CD4-positive, alpha-beta T cell (primary cell): Measurements from ENCODE around the gene COL25A1. TPM values are rescaled to one million over a fixed set of nuclear protein-coding genes. Genes with fewer than 3 reads are reported as not detected.

ENCODE experiments used
- ATAC-seq: fragments of 200-7000 bp; cut with Tn5 transposase; one replicate; pipeline ENCODE4 v1.10.0; 2022; ENCODE audit warnings: mild to moderate bottlenecking; ENCODE audit not compliant: poor library complexity
- CTCF ChIA-PET: fragments of 350-600 bp; sonication (Branson Sonifier 250); formaldehyde crosslinking; loops from one replicate; lab custom pipeline; 2021; ENCODE audit warnings: antibody characterized with exemption, inconsistent platforms; lab: Charles Lee
- POLR2A ChIA-PET: fragments of 350-600 bp; sonication (Branson Sonifier 250); formaldehyde crosslinking; loops from one replicate; lab custom pipeline; 2021; ENCODE audit warnings: antibody characterized with exemption, inconsistent platforms; lab: Charles Lee
- DNase-seq, 14 experiments: peaks; one replicate each; pipeline ENCODE4 v3.0.0-alpha.2; 2013 to 2020; ENCODE audit warnings: mixed read lengths in 2 of 14
- H3K27ac ChIP-seq, 2 donors: one replicate each; pipeline versions ENCODE4 v1.5.1 to v1.7.0; 2013; ENCODE audit warnings: low read length in 2 of 2, low read depth in 1 of 2, mild to moderate bottlenecking in 1 of 2
- H3K27me3 ChIP-seq, 2 experiments: 1 replicate in 1 of 2; 2 replicates in 1 of 2; pipeline versions ENCODE4 v1.6.1 to v1.7.0; 2013; ENCODE audit warnings: low read length in 2 of 2, control low read depth in 1 of 2, mild to moderate bottlenecking in 1 of 2, moderate library complexity in 1 of 2; ENCODE audit not compliant: insufficient read depth in 2 of 2, control insufficient read depth in 1 of 2
- H3K36me3 ChIP-seq: one replicate; pipeline ENCODE4 v1.6.1; 2013; ENCODE audit warnings: low read length, control low read depth; ENCODE audit not compliant: insufficient read depth
- H3K4me1 ChIP-seq: one replicate; pipeline ENCODE4 v1.6.1; 2013; ENCODE audit warnings: low read length, control low read depth; ENCODE audit not compliant: insufficient read depth
- H3K4me3 ChIP-seq: one replicate; pipeline ENCODE4 v1.5.1; 2013; ENCODE audit warnings: mild to moderate bottlenecking, low read length, moderate library complexity
- H3K9me3 ChIP-seq, 2 experiments: 1 replicate in 1 of 2; 2 replicates in 1 of 2; pipeline versions ENCODE4 v1.6.1 to v1.7.0; 2013; ENCODE audit warnings: low read length in 2 of 2, mild to moderate bottlenecking in 2 of 2, control low read depth in 1 of 2, moderate library complexity in 1 of 2; ENCODE audit not compliant: control insufficient read depth in 1 of 2, insufficient read depth in 1 of 2
- H3K27ac Mint-ChIP-seq: one replicate; pipeline ENCODE4 v1.8.0; 2020; ENCODE audit warnings: mixed read lengths
- H3K27me3 Mint-ChIP-seq: one replicate; pipeline ENCODE4 v1.8.0; 2021; ENCODE audit warnings: mixed read lengths
- H3K36me3 Mint-ChIP-seq: one replicate; pipeline ENCODE4 v1.8.0; 2021; ENCODE audit warnings: low read depth, mixed read lengths
- H3K4me1 Mint-ChIP-seq: one replicate; pipeline ENCODE4 v1.8.0; 2021; ENCODE audit warnings: low read depth, mixed read lengths
- H3K4me3 Mint-ChIP-seq: one replicate; pipeline ENCODE4 v1.8.0; 2020; ENCODE audit warnings: mild to moderate bottlenecking, mixed read lengths
- H3K9me3 Mint-ChIP-seq: one replicate; pipeline ENCODE4 v1.8.0; 2020; ENCODE audit warnings: mixed read lengths
- intact Hi-C, 2 experiments: fragments of 100-400 bp; cut with DNase I in 1 of 2; cut with micrococcal nuclease in 1 of 2; formaldehyde crosslinking; loops; one replicate each; pipeline versions ENCODE4 v1.15.1 to v1.9.0; 2023 to 2025; cut with DNase I, micrococcal nuclease
- total RNA-seq, 174 experiments: library from RNA in 2 of 174; stranded (reverse) in 2 of 174; gene quantifications; one replicate each; pipeline ENCODE4 v1.2.3 and lab custom pipeline; 2021 to 2026
- TF ChIP-seq, protein P1 (sequence below): fragments of 200-600 bp; IDR thresholded peaks from one replicate; pipeline ENCODE4 v1.8.0; 2022; ENCODE audit warnings: antibody characterized with exemption, mild to moderate bottlenecking

The COL25A1 gene
- total RNA-seq, 2 experiments from 2014 or later, result 0.42 TPM; not detected in 1

DNA sequence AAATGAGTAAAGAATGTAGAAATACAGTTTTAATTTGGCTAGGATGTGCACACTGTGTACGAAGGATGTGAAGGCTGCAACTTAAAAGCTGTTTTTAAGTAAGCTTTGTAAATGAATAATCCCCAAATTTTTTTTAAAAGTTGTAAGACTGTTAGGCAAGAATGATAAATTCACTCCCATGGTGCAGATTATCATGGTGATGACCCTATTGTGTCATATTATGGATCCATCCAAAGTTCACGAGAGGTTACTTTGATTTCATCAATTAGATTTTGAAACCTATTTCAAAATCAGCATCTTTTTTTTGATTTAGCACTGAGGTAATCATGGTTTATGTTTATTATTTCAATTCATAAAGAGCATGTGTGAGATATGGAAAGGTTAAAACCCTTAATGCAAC, 476.7 kb downstream of the COL25A1 start:
- intact Hi-C loops, result no loop called here
- Histone ChIP-seq H3K36me3 (no peaks in the 10 kb centered on the region), H3K27me3 (no peaks in the 10 kb centered on the region), H3K27ac (no peak overlapping the region), H3K4me3 (no peak overlapping the region), H3K4me1 (no peaks in the 10 kb centered on the region), H3K9me3 (no peaks in the 10 kb centered on the region)
- Mint-ChIP-seq H3K27me3 (no peaks in the 10 kb centered on the region), H3K9me3 (no peaks in the 10 kb centered on the region), H3K4me3 (no peak overlapping the region), H3K36me3 (no peaks in the 10 kb centered on the region), H3K27ac (no peak overlapping the region), H3K4me1 (no peaks in the 10 kb centered on the region)
- ChIA-PET CTCF (no interaction called here), POLR2A (no interaction called here)
- DNase-seq, result no peak
- TF ChIP-seq, protein P1, sequence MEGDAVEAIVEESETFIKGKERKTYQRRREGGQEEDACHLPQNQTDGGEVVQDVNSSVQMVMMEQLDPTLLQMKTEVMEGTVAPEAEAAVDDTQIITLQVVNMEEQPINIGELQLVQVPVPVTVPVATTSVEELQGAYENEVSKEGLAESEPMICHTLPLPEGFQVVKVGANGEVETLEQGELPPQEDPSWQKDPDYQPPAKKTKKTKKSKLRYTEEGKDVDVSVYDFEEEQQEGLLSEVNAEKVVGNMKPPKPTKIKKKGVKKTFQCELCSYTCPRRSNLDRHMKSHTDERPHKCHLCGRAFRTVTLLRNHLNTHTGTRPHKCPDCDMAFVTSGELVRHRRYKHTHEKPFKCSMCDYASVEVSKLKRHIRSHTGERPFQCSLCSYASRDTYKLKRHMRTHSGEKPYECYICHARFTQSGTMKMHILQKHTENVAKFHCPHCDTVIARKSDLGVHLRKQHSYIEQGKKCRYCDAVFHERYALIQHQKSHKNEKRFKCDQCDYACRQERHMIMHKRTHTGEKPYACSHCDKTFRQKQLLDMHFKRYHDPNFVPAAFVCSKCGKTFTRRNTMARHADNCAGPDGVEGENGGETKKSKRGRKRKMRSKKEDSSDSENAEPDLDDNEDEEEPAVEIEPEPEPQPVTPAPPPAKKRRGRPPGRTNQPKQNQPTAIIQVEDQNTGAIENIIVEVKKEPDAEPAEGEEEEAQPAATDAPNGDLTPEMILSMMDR, result no peak
- ATAC-seq, result no peak

DNA sequence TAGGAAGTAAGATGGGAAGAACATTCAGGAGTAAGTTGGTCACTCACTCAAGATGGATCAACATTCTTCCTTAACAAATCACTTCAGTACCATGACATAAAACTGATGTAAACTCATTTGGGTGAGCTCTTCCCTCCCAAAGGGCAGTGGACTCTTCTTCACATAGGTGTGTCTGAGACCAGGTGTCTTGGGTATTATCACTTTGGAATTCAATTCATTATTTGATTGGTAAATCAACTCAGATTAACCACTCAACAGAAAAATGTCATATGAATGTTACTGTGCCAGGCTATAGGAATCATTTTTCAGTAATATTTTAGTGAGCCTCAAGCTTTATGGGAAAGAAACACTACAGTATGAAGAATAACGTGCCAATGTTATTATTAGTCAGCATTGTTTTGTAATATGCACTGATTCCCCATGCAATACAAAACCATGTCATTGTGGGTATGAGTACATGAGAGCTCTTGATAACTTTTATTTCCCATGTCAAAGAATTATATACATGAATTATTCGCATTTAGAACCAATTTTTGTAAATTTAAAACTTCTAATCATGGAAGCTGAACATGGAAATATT, 481.0 kb downstream of the COL25A1 start:
- no peaks in the 10 kb centered on the region for H3K9me3 ChIP-seq
- H3K27ac ChIP-seq, result no peak overlapping the region
- no peaks in the 10 kb centered on the region for H3K9me3 Mint-ChIP-seq
- H3K4me3 ChIP-seq, result no peak overlapping the region
- H3K4me1 Mint-ChIP-seq, result no peaks in the 10 kb centered on the region
- ChIA-PET POLR2A (no interaction called here), CTCF (no interaction called here)
- no peaks in the 10 kb centered on the region for H3K36me3 Mint-ChIP-seq
- intact Hi-C loops, result no loop called here
- no peaks in the 10 kb centered on the region for H3K4me1 ChIP-seq
- peaks cover 5% of the 10 kb centered on the region for H3K27me3 Mint-ChIP-seq
- peaks cover 0 to 7% of the 10 kb centered on the region in 2 experiments for H3K27me3 ChIP-seq
- no peak overlapping the region for H3K4me3 Mint-ChIP-seq
- TF ChIP-seq, protein P1, result no peak
- no peak for ATAC-seq
- H3K36me3 ChIP-seq, result no peaks in the 10 kb centered on the region
- no peak for DNase-seq
- H3K27ac Mint-ChIP-seq, result no peak overlapping the region

DNA sequence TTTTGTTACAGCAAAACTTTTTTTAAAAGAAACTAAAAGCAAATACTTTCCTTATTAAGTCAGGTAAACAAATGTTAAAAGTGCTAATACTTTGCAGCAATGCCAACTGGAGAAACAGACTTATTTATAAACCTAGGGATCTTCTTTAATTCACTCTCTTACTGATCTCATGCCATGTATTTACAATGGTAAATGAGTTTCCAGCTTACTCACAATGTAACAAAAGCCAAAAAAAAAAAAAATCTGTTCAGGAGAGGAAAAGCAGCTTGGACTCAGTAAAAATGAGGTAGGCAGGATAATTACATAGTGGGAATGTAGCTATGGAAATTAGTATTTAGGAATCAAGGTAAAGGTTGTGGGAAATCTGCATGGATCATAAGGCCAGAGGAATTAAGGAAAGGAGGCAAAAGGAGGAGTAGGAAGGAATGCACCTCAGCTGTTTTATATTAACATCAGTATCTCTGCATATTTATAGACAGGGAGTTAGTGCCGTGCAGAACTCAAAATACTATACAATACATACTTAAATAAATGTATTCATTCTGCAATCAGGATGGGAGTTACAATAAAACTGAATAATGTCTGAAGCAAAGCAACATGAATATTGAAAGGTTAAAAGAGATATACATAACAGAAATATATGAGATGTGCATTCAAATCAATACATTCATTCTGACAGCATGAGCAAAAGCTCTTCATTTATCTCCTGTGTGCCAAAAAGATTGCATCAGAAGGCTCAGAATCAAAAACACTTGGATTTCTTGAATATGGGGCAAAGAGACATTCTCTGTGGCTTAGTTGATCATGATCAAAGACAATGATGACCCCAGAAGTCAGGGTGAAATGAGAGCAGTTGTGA, 481.7 kb downstream of the COL25A1 start:
- H3K9me3 ChIP-seq, result no peaks in the 10 kb centered on the region
- no peak overlapping the region for H3K27ac ChIP-seq
- Mint-ChIP-seq H3K4me3 (no peak overlapping the region), H3K4me1 (no peaks in the 10 kb centered on the region), H3K27me3 (peaks cover 10% of the 10 kb centered on the region), H3K27ac (no peak overlapping the region), H3K36me3 (no peaks in the 10 kb centered on the region), H3K9me3 (no peaks in the 10 kb centered on the region)
- TF ChIP-seq, protein P1, result no peak
- ChIA-PET POLR2A (no interaction called here), CTCF (no interaction called here)
- H3K27me3 ChIP-seq, result peaks cover 0 to 8% of the 10 kb centered on the region in 2 experiments
- no peak overlapping the region for H3K4me3 ChIP-seq
- no peak for ATAC-seq
- DNase-seq, result no peak
- H3K4me1 ChIP-seq, result no peaks in the 10 kb centered on the region
- intact Hi-C loops, result no loop called here
- H3K36me3 ChIP-seq, result no peaks in the 10 kb centered on the region
